Measurements from ENCODE around the gene PLA2G4A.

The PLA2G4A gene

DNA sequence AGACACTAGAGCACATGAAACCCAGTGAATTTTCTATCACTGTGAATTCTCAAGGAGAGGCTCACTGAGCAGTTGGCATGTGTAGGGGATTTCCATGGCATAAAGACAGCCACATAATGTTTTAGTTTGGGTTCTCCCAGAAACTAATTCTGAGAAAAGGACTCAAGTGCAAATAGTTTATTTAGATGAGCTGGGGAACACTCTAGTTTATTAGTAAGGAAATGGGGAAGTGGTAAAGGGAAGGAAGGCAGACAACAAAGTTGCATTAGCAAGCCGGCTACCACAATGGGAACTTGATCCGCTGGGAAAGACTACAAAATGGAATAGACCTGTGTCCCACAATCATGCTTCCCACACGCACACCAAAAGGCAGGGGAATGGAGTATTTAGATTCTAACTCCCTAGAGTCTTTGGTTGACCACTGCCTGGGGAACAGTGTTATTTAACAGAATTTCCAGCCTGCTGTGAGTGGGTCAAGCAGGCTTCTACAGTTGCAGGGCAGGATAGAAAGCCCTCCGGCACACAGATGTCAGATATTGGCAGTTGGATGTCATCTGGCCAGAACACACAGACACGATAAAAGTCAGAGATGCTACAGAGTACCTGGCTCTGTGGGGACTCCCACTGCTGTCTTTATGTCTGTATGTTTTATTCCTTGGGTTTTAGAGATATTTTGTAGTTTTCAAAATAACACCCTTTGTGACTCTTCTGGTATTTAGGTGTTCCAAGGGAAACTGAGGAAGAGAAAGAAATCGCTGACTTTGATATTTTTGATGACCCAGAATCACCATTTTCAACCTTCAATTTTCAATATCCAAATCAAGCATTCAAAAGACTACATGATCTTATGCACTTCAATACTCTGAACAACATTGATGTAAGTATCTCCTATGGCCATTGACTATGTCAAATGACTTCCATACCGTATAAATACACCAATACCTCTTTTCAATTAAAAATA lies 150.1 kb downstream of the PLA2G4A start:
- peak; percentile 62 to 82 (median 72) for DNase-seq

DNA sequence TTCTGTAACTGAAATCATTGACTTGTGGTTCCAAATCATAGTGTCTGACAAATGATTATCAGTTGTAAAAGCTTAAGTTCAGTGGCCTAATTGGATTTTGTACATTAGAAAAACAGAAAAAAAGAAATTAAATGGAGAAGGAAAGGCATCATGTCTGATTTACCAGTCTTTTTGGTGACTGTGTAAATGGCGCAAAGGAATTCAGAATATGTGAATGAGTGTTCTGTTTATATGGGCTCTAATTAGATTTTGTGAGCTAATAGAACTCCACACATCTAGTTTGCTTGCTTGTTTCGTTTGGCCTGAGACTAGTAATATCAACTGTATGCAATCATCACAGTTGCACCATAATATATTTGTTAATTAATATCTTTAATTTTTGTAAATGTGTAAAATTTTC lies 151.7 kb downstream of the PLA2G4A start:
- no peak for DNase-seq

DNA sequence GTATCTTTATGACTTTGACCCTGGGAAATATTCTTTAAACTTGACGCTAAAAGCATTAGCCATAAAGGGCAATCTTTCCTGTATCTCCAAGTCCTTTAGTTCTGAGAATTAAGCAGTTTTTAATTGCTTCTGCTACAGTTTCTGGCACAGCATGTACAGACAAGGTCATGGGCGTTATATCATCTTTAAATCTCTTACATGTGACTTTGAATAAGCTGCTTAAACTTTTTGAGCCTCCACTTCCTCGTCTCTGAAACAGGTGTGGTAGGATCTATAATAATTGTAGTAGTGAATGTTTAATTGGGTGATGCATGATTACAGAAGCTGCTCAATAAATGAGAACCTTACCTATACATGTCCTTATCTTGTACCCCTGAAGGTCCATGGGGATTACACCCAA lies 153.4 kb downstream of the PLA2G4A start:
- no peak for DNase-seq

DNA sequence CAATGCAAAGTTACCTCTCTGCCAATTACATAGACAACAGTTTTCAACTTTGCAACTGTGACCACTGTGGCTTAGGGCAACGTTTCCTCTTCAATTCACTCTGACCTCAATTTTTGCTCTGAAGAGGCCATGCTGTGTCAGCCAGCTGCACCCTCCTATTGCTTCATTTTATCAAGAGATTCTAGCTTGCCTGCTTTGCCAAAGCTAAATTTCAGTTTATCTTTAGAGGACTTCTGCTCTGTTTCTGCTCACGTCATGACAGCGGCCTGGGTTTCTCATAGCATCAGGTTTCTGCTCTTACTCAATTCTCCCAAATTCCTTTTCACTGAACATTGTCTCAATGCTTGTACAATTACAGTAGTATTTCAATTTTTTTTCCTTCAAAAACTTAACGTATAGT lies 154.6 kb downstream of the PLA2G4A start:
- peak; percentile 43 to 70 (median 50) for DNase-seq

DNA sequence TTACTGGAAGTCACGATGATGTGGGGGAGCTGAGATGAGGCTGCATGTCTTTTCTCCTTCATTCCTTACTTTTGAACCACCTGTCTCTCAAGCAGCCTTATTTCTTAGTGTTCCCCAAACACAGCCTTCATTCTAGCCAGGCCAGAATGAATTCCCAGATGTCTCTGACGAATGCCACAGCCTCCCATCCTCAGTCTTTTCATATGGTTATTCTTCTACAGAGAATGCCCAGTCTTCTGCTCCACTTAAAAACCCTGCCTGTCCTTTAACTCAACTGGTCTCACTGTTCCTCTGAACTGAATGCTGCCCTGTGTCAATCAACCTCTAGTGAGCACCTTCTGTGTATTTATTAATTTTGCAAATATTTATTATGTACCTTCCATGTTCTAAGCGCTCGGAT lies 156.2 kb downstream of the PLA2G4A start:
- DNase-seq, result no peak

DNA sequence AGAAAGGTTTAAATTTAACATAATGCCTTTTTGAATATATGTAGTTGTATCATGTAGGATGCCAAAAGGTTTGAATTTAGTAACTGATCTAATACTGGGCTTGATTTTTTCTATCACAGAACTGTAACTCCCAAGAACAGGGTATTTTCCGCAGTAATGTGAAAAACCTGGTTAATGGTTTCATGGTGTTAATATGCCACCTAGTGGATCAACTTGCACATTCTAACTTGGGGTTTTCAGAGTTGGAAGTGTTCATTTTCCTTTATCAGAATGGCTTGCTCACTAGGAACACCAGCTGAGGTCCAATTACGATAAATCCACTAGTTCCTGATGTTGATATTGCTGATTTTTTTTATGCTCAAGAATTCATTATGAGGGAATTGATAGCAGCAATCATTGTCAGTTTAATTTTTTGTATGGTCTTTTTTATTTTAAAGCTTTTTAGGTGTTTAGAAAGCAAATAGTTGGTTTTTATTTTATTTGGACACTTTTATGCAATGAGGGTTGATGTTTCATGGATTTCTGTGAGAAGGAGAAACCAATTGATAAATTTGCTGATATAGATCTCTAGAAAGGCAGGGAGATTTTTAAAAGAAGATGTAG lies 157.2 kb downstream of the PLA2G4A start:
- DNase-seq, result peak; percentile 43 to 76 (median 62)

DNA sequence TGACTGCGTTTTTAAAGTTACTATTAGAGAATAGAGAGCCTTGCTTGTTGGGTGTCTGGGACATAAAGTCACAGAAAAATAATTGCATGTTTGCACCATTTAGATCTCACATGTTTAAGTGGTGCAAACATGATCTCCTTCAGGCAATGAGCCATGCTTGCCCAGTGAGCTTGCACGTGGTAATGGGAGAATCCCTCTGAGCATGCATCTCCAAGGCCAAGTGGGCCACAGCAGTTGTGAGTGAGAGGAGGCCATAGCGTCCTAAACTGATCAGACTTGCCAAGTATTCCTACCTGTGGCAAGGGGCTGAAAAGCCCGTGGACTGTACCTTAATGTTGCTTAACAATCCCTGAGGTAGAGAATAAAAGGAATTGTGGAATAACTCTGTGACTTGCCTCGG lies 158.3 kb downstream of the PLA2G4A start:
- DNase-seq, result no peak

DNA sequence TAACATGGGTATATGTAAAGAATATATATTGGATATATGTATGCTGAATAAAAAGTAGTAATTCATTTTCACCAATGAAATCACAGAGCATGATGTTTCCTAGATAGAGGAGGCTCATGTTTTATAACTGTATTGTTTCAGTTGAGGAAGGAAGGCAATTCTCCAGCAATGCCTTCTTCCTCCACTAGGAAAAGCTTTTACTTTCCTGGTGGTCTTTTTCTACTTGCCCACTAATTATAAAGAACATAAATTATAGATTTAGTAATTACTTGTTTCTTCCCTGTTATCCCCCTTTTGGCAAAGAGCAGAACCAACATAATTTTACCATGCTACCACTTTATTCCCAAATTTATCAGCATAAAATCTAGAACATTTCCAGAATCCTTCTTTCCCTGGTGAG lies 159.0 kb downstream of the PLA2G4A start:
- no peak for DNase-seq

DNA sequence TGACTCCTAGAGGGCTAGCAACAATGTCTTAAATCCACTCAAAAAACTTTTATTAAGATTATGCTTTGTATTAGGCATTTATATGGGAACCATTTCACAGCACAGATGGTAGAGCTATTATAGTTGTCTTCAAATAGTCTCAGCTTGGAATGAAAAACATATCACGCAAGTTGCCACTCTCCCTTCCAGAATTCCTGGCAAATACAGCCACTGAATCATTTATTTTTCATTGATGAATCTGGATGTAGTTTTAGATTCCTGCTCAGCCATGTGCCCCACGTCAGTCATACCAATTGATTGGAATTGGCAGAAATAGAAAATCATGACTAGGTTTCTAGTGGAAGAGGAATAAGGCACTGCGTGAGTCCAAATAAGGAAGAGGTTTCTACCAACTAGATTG lies 165.2 kb downstream of the PLA2G4A start:
- DNase-seq, result no peak

DNA sequence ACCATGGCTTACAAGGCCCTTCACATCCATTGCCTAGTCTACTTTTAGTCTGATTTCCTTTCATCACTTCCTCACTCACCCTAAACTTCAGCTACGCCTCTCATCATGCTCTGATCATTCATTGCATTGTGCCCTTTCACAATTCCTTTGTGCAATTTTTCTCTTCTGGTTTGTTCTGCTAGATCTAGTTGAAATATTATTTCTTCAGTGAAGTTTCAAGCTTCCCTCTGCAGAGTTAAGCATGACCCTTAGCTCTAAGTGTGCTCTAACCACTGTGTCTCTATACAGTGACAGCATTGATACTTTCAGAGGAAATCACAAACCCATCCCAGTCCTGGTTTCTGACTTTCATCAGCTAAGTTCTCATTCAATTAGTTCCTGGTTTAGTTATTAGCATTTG lies 166.1 kb downstream of the PLA2G4A start:
- peak; percentile 33 to 78 (median 60) for DNase-seq

DNA sequence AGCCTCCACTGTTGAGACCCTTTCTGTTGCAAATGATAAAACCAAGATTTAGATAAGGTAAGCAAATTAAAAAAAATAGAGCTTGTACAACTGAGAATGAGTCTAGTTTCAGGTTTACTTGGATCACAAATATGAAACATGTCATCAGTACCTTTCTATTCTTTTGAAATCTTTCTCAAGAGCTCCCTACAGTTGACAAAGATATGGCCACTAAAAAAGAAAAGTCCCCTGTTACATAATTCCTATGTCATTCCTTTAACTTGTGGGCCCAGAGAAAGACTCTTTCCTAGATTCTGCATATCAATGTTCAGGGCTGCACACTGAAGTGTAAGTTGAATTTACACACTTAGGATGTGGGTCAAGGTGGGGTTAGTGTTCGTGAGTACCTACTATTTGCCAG lies 168.1 kb downstream of the PLA2G4A start:
- DNase-seq, result peak in 2 of 4 experiments; percentile 10 to 16

DNA sequence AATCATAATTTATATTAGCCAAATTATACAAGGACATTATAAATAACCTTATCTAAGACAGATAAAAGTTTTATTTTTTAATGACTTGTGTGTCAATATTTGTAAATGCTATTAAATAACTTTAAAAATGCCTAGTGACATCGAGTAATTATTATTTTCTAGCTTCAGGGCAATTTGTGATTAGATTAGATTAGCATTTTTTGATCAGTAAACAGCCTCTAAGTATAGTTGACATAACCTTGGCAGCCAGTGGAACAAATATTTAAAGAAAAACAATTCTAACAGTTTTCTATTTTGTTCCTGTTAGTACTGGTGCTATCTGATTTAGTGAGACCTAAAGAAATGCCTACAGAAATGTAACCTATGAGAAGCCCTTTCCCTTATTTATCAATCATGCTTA lies 169.1 kb downstream of the PLA2G4A start:
- no peak for DNase-seq

DNA sequence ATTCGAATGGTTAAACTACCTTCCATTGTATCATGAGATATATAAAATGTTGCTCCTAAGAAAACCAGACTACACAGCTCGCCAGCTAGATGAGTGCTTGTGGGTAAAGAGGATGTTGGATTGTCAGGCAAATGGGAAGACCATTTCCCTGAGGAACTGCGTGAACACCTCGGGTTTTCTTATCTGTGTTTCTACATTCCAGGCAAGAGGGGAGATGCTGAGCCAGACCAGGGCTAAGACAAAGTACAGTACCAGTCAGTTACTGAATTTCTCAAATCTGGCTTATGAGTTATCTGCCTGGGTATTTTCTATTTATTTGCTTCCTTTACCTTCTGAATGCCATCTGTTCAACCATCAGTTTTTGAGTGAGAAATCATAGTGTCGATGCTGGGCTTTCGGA lies 170.8 kb downstream of the PLA2G4A start:
- no peak for DNase-seq

DNA sequence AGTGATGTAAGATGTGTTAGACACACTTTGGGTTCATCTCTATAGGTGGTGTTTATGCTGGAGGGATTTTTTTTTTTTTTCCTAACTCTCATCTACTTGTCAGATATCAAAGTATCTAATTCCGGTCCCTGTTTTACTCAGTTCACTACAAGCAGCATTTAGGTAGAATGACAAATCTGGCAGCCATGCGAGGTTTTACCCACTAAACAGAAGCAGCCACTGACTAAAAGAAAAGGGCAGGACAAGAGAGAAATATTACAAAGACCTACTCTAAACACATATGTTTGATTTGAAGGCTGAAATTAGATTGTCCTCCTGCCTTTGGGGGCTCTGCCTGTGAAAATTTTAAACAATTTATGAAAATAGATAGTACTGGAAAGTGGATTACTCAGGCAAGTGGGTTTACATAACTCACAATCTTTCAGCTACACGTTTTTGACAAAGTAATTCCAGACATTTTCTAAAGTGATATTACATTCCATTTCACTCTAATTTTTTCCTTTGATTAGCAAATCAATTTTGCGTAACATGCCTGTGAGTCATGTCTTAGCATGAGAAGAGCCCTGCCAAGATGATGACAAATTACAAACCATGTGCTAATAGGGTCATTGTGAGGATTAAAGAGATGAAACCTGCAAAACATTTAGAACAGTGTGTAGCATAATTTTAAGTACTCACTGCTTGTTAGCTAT lies 172.6 kb downstream of the PLA2G4A start:
- DNase-seq, result peak; percentile 45 to 83 (median 65)

DNA sequence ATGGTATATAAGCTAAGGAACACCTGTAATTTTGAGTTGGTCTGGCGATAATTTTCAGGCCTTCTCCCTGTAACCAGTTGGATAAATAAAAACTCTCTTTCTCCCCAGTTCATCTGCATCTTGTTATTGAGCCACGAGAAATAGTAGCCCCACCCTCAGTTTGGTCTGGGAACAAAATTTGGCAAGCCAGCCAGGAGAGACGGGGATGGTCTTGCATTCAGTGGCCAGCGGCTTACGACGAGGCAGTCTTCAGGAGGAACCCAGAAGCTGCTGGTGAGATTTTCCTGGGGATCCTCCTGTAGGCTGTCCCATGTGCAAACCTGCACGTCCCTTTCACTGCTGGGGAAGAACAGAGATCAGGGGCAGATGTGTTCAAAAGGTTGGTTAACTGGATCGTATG lies 174.6 kb downstream of the PLA2G4A start:
- DNase-seq, result no peak

DNA sequence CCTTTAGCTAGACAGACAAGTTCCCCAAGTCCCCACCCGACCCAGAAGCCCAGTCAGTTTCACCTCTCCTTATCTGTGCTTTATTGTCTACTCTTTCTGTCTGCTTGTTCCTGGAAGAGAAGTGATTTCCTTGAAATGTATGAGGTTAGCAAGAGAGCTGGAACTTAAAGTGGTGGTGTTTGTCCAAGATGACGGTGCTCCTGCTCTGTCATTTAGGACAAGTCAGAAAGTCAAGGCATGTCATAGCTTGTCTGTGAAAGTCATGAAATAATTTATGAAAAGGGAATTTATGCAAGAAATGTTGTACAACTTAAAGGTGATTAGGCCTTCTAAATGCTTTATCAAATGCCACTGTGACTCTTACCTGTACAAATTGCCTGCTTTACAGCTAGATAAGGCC lies 178.1 kb downstream of the PLA2G4A start:
- DNase-seq, result no peak

DNA sequence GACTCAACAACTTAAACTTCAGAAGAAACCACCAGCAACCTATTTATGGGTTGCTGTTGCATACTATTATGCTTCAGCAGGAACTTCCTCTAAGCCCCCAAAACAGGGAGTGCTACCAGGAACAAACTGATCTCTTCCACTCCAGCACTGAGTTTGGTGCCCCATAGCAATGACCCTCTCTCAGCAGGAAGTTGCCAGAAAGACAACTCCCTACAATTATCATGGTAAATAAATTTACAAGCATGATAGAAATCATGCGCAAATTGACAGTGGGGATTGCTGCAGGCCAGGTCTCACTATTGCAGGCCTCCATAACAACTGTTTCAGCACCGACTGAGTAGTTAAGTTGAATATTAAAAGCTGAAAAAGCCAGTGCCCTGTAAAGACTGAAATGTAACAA lies 180.6 kb downstream of the PLA2G4A start:
- DNase-seq, result no peak

DNA sequence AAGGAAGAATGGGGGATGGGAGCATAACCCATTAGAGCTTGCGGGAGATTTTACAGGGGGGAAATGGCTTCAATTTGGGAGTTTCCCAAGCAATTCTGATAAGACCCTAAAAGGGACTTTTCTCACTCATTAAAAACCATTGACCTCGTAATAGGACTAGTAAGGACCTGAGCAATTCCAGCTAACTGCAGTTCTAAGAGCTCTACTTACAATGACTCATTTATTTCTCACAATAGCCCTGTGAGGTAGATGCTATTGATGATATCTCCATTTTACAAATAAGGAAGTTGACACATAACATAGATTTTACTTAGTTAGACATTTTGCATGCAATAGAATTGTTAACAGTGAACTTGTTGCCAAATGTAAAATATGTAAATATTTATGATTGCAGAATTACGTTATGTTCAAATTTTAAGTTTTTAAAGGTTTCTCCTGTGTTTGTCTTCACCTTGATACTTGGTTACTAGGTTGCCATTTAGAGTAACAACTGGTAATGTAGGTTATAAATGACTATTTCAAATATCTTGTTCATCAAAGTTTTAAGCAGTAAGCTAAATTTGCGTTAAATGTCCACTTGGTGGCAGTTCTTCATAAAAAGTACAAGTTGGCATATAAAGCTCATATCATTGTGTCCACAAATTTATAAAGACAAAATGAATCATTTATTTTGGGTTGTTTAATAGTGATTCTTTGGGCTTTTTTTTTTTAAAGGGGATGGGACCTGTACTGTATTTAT lies 182.0 kb downstream of the PLA2G4A start:
- DNase-seq, result no peak

DNA sequence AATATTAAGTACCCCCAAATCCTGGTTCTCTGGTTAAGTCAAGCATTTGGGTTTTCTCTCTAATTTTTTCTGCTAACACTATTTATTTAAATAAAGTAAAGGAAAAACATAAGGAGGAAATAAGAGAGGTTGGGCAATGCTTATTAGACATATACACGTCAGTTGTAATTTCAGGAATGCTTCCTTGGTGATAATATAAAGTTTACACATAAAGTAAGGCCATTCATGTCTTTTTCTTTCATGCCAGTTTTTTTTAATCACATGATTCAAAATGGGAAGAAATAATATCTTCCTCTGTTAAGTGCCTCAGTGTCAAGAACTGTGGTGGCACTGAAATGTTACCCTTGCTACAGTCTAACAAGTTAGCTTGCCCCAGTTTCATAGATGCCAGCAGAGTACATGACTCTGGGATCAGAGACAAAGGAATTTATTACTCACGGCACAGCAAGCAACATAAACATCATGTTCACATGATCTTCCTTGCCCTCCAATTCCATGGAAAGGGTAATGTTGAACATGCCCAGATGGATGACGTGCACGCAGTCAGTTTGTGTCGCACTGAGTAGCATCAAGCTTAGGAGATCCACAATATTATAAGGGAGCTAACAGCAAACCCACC lies 184.9 kb downstream of the PLA2G4A start:
- DNase-seq, result no peak

DNA sequence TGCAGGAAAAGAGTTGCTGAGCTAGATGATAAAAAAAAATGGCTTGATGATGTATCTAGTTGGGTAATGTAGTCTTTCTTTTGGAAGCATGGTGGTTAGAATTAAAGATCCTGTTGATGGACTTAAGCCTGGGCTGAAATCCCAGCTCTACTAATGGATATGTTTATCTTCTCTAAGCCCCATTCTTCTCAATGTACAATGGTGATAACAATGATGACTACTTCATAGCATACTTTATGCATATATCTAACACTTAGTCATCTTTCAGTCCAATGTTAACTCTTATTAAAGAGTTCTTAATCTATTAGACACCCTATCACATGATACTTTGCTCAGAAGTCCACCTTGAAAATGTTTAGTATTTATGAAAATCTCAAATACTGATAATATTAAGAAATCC lies 189.5 kb downstream of the PLA2G4A start:
- DNase-seq, result no peak

DNA sequence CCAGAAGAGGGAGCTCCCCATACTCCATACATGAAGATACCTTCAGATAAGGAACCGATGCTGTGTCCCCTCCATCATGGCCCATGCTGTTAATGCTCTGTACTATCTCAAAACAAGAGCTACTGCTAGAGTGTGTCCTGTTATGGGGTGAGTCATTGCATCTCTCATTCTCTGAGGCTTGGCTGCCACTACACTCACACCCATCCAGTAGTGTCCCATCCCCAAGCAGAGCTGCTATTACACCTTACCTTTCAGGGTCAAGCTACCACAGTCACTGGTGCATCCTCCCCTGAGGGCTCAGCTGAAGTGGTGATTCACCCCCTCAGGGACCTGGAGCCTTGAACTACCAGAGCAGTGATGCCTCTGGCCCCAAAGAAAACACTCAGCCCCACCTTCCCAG lies 198.5 kb downstream of the PLA2G4A start:
- DNase-seq, result no peak

DNA sequence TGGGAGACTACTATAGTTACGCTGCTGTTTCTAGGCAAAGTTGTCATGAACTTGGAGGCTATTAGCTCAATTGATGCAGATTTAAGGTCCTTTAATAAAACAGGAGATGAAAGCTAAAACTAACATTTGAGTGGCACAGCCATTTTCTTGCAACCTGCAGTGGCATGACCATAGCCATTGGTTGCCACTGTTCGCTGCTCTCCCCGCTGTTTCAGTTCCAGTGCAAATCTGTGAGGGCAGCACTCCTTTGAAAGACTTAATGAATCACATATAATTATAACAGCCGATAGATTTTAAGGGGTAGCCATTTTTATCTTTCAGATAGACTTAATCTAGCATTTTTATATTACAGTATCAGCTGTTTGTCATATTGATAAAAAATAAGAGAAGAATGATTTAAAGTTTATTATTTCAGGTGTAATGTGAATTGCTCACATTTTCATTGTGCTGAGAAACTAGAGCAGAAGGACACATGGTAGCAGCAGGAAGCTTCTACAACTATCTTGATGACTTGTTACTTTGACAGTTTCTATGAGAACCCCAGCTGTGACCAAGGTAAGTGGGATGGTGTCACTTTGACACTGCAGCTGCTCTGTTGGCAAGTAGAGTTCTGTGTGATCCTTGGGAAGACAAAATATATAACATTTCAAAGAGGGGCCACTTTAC lies 203.7 kb downstream of the PLA2G4A start:
- DNase-seq, result no peak

All from suppressor macrophage (primary cell).